ENCODE results near the gene SETD2.

DNA sequence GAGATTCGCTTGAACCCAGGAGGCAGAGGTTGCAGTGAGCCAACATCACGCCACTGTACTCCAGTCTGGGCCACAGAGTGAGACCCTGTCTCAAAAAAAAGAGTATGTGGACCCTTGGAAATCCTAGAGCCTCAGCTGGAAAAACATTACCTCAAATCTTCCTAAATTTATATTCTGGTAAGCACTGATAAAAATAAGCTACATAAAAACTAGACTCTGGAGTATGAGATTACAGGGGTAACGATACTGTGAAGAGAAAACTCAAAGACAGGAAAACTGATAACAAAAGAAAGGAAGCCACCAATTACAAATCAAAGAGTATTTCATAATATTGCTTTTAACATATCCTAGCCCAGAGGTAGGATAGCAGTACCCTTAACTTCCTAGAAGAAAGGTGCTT is 30.3 kb downstream of the SETD2 start:
- no peak for TF ChIP-seq EZH2phosphoT487 (IDR thresholded peaks at IDR 0.05; ENCODE audit: low read depth)
- TF ChIP-seq, protein P1, sequence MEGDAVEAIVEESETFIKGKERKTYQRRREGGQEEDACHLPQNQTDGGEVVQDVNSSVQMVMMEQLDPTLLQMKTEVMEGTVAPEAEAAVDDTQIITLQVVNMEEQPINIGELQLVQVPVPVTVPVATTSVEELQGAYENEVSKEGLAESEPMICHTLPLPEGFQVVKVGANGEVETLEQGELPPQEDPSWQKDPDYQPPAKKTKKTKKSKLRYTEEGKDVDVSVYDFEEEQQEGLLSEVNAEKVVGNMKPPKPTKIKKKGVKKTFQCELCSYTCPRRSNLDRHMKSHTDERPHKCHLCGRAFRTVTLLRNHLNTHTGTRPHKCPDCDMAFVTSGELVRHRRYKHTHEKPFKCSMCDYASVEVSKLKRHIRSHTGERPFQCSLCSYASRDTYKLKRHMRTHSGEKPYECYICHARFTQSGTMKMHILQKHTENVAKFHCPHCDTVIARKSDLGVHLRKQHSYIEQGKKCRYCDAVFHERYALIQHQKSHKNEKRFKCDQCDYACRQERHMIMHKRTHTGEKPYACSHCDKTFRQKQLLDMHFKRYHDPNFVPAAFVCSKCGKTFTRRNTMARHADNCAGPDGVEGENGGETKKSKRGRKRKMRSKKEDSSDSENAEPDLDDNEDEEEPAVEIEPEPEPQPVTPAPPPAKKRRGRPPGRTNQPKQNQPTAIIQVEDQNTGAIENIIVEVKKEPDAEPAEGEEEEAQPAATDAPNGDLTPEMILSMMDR (IDR thresholded peaks at IDR 0.05; ENCODE audit: low read depth, low read length) = no peak
